GM21423 (cell line): ENCODE data around the gene HDAC5.
A peak's percentile ranks its signal among the peaks of the same experiment; 100 is the strongest.
"Not testable (repeated sequence)": the region's sequence is repeated elsewhere in the genome, so short reads cannot be mapped to it uniquely, and the experiment has no call there.

Experiments used
- ATAC-seq: cut with Tn5 transposase; IDR thresholded peaks from one replicate; pipeline ENCODE4 v1.9.1; 2021; ENCODE audit warnings: mild to moderate bottlenecking, moderate library complexity; ENCODE audit not compliant: unreplicated experiment

The HDAC5 gene

DNA sequence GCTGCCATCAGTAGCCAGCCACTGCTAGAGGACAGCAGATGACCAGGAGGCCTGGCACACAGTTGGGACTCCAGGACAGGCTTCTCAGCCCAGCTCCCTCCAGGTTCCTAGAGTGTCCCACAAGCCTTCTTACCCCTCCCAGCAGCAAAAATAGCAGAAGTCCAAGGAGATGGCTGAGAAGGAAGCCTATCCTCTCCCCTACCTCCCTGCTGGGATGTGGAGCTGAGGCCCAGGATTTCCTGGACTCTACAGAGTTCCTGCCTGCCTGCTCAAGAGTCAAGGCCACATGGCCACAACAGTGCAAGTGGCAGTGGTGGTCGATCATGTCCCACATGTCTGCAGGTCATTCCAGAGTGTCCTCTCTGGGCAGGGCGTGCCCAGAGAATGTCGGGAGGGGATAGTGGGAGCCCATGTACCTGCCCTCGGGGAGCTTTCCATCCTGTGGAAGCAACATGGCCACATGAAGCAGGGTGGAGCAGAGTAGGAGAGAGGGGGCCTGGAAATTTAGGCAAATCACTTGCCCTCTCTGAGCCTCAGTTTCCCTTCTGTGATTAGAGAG, 10.6 kb upstream of the HDAC5 start:
- no peak for ATAC-seq

GRCh38 chr17:44132275-44132821, 8.9 kb upstream of the HDAC5 start:
- ATAC-seq = no peak

- ATAC-seq = not testable (repeated sequence)
Observed at GRCh38 chr17:44131372-44131771, 7.9 kb upstream of the HDAC5 start.

DNA sequence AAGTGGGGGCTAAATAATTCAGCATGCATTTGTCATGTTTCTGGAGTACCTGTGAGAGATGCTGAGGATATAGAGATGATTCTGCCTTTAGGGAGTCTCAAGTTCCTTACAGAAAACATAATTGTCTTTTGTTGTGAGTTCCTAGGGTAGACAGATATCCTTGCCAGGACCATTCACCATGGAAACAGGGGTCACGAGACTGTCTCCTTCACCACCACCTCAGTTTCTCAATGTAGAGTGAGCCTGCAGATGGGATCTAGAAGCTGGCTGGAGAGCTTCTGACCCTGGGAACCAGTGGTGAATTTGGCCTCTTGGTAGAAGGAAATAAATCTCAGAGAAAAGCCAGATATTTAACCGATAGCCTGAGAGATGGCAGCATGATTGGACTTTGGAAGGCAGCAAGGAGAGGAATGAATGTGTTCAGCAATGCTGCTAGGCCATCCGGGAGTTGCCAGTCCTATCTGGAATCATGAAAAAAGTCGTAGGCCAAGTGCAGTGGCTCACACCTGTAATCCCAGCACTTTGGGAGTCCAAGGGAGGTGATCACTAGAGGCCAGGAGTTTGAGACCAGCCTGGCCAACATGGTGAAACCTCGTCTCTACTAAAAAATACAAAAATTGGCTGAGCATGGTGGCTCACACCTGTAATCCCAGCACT, 7.4 kb upstream of the HDAC5 start:
- no peak for ATAC-seq

- ATAC-seq = no peak
Observed at GRCh38 chr17:44128383-44128782, 4.9 kb upstream of the HDAC5 start.

DNA sequence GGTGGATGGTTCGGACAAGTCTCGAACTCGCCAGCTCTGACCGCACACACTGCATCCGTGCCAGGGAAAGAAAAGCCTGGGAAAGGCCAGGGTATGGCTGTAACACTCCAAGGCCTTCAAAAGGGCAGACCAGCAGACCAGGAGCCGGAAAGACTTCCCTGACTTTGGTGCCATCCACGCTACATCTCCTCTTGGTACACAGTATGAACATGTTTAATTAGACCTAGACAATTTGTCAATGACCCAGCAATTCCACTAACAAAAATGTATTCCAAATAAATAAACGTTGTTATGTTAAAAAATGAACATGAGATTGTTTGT, 637 bp upstream of the HDAC5 start:
- ATAC-seq = no peak

GRCh38 chr17:44122816-44123355, 555 bp downstream of the HDAC5 start:
- ATAC-seq = peak; percentile 7

DNA sequence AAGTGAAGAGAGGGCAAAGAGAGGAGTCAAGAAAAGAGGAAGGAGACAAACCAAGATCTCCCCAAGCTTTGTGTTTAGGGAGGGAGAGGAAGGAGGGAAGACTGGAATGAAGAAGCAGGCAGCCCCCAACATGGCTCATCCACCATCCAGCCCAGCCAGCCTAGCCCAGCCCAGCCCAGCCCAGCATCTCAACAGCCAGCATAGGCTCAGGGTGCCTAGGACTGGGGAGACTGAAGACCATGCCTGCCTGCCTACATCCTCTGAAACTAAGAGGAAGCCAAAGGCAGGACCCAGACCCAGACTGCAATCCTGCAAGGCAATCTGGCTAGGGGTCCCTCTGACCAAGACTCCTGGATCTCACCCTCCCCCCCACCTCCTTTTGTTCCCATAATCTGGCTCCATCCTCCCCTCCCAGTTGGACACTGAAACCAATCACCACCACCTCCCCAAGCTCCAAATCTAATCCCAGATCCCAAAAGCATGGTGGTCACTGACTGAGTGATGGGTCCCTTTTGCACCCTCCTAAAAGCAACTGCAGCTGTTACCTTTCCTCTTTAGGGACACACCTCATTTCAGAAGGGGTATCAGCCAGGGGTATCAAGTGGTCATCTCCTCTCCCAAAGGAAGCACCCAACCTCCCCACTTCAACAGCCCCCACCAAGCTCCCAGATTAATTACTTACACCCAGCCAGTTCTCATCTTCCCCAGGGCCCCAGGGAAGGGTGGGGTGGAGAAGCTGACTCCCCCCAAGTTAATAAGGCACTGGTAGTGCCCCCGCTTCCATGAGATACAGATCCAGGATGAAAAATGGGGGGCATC, 1.2 kb downstream of the HDAC5 start:
- ATAC-seq = no peak

DNA sequence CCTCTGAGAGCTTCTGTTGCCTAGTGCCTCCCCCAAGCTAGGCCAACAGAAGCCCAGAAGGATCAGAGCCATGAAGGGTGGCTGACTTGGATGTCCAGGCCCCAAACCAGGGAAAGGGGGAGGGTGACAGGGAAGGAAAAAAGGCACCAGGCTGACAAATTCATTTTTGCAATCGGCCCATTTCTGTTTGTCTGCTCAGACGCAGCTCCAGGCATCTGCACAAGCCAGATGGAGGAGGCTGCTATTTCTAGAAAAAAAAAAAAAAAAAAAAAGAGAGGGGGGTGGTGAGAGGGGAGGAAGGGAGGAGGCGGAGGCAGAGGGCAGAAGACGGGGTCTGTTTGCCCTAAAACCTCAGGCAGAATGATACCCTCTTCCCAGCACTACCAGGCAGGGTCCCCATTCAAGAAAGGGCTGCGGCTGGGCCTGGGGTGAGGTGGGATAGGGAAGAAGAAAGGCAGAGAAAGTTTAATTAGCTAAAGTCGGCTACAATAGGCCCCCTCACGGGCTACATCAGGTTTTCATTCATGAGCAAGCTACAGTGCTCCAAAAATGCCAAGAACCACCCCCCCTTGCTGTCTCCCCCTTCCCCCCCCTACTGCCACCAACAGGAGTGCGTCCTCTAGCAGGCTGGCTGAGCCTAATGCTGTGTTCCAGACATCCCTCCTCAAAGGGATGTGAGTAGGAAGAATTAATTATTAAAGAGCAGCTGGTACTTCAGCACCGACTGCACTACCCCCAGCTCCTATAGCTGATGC, 2.4 kb downstream of the HDAC5 start:
- no peak for ATAC-seq

DNA sequence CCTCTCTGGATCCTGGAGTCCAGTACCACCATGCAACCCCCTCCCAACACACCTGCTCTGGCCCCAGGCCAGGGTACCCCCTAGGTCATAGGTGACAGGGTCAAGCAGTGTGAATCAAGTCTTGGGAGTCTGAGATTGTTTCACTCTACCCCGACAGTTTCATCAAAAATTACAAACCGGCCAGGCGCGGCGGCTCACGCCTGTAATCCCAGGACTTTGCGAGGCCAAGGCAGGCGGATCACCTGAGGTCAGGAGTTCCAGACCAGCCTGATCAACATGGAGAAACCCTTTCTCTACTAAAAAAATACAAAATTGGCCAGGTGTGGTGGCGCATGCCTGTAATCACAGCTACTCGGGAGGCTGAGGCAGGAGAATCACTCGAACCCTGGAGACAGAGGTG, 3.2 kb downstream of the HDAC5 start:
- ATAC-seq = not testable (repeated sequence)

- no peak for ATAC-seq
Observed at GRCh38 chr17:44119798-44120197, 3.6 kb downstream of the HDAC5 start.

DNA sequence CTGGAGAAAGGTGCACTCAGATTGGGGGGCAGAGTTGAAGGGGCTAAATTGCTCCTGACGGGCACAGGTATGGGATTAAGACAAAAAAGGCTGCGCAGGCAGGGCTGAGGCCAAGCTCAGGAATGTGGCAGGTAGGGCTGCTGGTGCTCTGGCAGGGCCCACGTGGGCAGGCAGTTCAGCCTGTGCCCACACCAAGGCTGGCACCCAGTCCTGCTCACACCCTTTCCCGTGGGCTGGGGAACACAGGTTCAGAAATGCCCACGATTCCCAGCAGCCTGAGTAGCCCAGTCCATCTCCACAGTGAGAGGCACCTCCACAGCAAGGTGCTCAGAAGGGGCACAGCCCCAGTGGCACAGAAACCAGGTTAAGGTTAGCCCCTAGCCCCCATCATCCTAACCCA, 4.4 kb downstream of the HDAC5 start:
- ATAC-seq = no peak

GRCh38 chr17:44118427-44119050, 4.9 kb downstream of the HDAC5 start:
- ATAC-seq = no peak

GRCh38 chr17:44117351-44117750, 6.1 kb downstream of the HDAC5 start:
- no peak for ATAC-seq

- ATAC-seq = no peak
Observed at GRCh38 chr17:44115585-44116415, 7.6 kb downstream of the HDAC5 start.

DNA sequence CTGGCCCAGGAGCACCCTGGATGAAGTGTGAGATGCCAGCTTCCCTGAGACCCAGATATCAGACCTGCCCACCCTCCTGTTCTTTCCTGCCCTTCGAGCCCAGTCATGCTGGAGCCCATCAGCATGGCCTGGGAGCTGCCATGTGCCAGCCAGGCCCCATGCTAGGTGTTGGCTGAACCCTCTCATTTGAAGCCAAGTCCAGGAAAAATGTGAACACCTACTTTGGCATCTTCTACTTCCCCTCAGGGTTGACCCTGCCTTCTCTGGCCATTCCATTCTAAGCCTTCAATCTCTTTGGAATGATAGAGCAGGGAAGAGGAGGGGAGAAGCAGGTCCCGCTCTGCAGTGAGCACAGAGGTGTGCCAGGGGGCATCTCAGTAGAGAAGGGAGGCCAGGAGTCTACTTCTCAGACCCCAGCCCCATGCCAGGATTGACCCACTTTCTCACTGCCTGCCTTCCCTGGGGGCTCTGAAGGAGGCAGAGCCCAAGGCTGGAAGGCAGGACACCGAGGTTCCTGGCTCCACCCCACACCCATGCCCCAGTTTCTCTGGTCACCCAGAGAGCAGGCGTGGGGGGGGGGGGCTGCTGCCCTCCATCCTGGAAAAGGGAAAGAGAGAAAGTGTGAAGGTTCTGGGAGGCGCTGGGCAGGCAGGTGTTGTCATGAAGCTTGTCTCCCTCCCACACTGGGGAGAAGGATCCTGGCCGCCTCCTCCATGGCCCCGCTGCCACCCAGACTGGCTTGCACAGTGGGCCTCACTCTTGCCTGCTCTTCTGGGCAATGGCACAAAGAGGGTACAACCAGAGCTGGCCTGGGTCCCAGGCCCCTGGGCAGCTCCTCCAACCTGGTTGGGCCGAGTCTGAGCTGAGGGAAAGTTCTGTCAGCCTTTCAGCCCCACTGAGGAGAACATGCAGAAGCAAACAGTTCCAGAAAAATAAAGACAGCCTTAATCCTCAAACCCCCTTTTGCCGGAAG, 9.3 kb downstream of the HDAC5 start:
- no peak for ATAC-seq

DNA sequence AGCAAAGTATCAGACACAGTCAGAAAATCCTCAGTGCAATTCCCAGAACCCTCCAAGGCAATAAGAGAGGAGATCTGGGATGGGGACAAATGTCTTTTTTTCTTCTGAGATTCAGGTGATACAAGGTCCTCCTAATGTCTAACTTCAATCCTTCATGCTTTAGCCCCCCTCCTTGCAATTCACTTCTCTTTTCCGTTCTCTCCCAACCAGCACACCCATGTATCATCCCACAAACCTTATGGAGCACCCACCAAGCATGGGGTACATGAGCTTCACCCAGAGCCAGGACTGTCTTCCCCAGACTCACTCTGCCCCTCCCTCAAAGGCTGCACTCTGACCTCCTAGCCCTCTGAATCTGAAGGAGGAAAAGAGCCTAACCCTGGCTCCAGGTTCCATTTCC, 10.1 kb downstream of the HDAC5 start:
- no peak for ATAC-seq
